K562 (cell line): Measurements from ENCODE around the gene TRIM65. TPM values are rescaled to one million over a fixed set of nuclear protein-coding genes. Genes with fewer than 3 reads are reported as not detected.

ENCODE experiments used
- ATF6 ChIP-seq: sonication (generic); formaldehyde crosslinking; IDR thresholded peaks from 2 replicates; pipeline ENCODE4 v1.4.0; 2020; ENCODE audit warnings: mild to moderate bottlenecking, missing genetic modification reagents
- BHLHE40 ChIP-seq: IDR thresholded peaks from 2 replicates; pipeline ENCODE4 v1.6.1; 2011; ENCODE audit warnings: low read length, improper control_type of control experiment
- CREBBP ChIP-seq: IDR thresholded peaks from one replicate; pipeline ENCODE4 v1.6.1; 2012; ENCODE audit warnings: low read depth, mild to moderate bottlenecking, control low read depth, inconsistent platforms, low read length
- DLX4 ChIP-seq: fragments of 250-450 bp; sonication (Bioruptor Pico); IDR thresholded peaks from 2 replicates; pipeline ENCODE4 v1.6.1; 2021; ENCODE audit warnings: mild to moderate bottlenecking
- HDAC1 ChIP-seq, 2 experiments: fragments of 450-650 bp; IDR thresholded peaks; 2 replicates each; pipeline ENCODE4 v1.6.1; 2016 to 2017; ENCODE audit warnings: inconsistent platforms in 1 of 2, mild to moderate bottlenecking in 1 of 2, moderate library complexity in 1 of 2
- KLF16 ChIP-seq: IDR thresholded peaks from 2 replicates; pipeline ENCODE4 v1.6.1; 2016; ENCODE audit warnings: antibody characterized with exemption
- NFE2 ChIP-seq: IDR thresholded peaks from 2 replicates; pipeline ENCODE4 v1.6.1; 2014; ENCODE audit warnings: antibody characterized with exemption, low read depth
- PHB ChIP-seq: fragments of 250-450 bp; sonication (Bioruptor Pico); IDR thresholded peaks from 2 replicates; pipeline ENCODE4 v1.5.0; 2021
- PHTF2 ChIP-seq: fragments of 250-450 bp; sonication (Bioruptor Pico); IDR thresholded peaks from 2 replicates; pipeline ENCODE4 v1.5.0; 2021; ENCODE audit warnings: mild to moderate bottlenecking
- PML ChIP-seq: IDR thresholded peaks from 2 replicates; pipeline ENCODE4 v1.6.1; 2012; ENCODE audit warnings: low read length, inconsistent platforms
- RBFOX2 ChIP-seq: fragments of 200-400 bp; formaldehyde crosslinking; IDR thresholded peaks from 2 replicates; pipeline ENCODE4 v1.6.1; 2017; ENCODE audit warnings: low read depth, mild to moderate bottlenecking, low read length, moderate library complexity
- SMAD3 ChIP-seq: fragments of 450-650 bp; formaldehyde crosslinking; conservative IDR thresholded peaks from 2 replicates; pipeline ENCODE4 v1.4.0; 2020; ENCODE audit warnings: mild to moderate bottlenecking
- TFE3 ChIP-seq: fragments of 450-650 bp; formaldehyde crosslinking; IDR thresholded peaks from 2 replicates; pipeline ENCODE4 v1.4.0; 2020; ENCODE audit warnings: mild to moderate bottlenecking, mixed read lengths
- XRCC5 ChIP-seq: fragments of 200-400 bp; formaldehyde crosslinking; IDR thresholded peaks from 2 replicates; pipeline ENCODE4 v1.6.1; 2017; ENCODE audit warnings: low read depth, mild to moderate bottlenecking, low read length
- ZBTB2 ChIP-seq: fragments of 450-650 bp; IDR thresholded peaks from 2 replicates; pipeline ENCODE4 v1.6.1; 2016; ENCODE audit warnings: antibody characterized with exemption
- ZNF589 ChIP-seq: fragments of 200-800 bp; sonication (Bioruptor generic); IDR thresholded peaks from 2 replicates; pipeline ENCODE4 v1.6.1; 2016; ENCODE audit warnings: low read depth, missing genetic modification characterization, missing compliant biosample characterization
- polyA plus RNA-seq, 8 experiments: library from polyadenylated mRNA; depleted of rRNA in 4 of 8; stranded (reverse) in 5 of 8; unstranded in 3 of 8; fragments of >200 nt; fragmentation: Nextera tagmentation in 2 of 8; fragmentation: Illumina TruSeq in 1 of 8; extraction: Ambion mirVana in 2 of 8; extraction: Trizol in 1 of 8; gene quantifications; 2 replicates each; pipeline versions ENCODE4 v1.2.1 to v1.2.3, GENCODE V29; 2011 to 2014; ENCODE audit warnings: inconsistent platforms in 1 of 8, missing spikeins in 1 of 8
- total RNA-seq, 7 experiments: library from RNA; depleted of rRNA in 6 of 7; stranded (reverse); fragments of >200 nt in 6 of 7; fragmentation: Illumina TruSeq in 2 of 7; extraction: Trizol in 2 of 7; gene quantifications; 2 replicates each; pipeline versions ENCODE4 v1.2.1 to v1.2.3, GENCODE V29; 2011 to 2021; ENCODE audit warnings: low replicate concordance in 1 of 7

The TRIM65 gene
- total and polyA plus RNA-seq, 9 of the 15 experiments (the other 6 are each of a cell fraction or from before 2014, with no cell fraction given) = 2.8 to 45.7 (median 22.9) TPM

- peak in 1 of 2 experiments; percentile 68; a peak in 1 of 4 replicates for TF ChIP-seq HDAC1 (IDR thresholded peaks at IDR 0.05)
- no peak for TF ChIP-seq DLX4
- peak; percentile 93; the same call in 1 of the 2 replicates for TF ChIP-seq RBFOX2
- TF ChIP-seq ATF6 (CRISPR knock-in tag) = 0 out of 2 replicates have a peak, but pooled peaks have one; percentile 5
- peak; percentile 59; the same call in 1 of the 2 replicates for TF ChIP-seq ZNF589 (CRISPR knock-in tag)
- TF ChIP-seq KLF16 = no peak
- 0 out of 2 replicates have a peak, but pooled peaks have one; percentile 20 for TF ChIP-seq BHLHE40
- 0 out of 2 replicates have a peak, but pooled peaks have one; percentile 12 for TF ChIP-seq PHB (CRISPR knock-in tag)
- TF ChIP-seq XRCC5 = 0 out of 2 replicates have a peak, but pooled peaks have one; percentile 4
- no peak for TF ChIP-seq ZBTB2
- TF ChIP-seq TFE3 (CRISPR knock-in tag) = no peak
- 0 out of 2 replicates have a peak, but pooled peaks have one; percentile 4 for TF ChIP-seq PML
- TF ChIP-seq NFE2 = no peak
- no peak for TF ChIP-seq PHTF2 (CRISPR knock-in tag)
- TF ChIP-seq CREBBP = no peak
- no peak for TF ChIP-seq SMAD3 (CRISPR knock-in tag)
Measured at GRCh38 chr17:75856062-75856756, 40.5 kb downstream of the TRIM65 start (continued).
